HG03280 (cell line): ENCODE measurements around the gene ADAP2.
A peak's percentile ranks its signal among the peaks of the same experiment; 100 is the strongest.
"Not testable (repeated sequence)": the region's sequence is repeated elsewhere in the genome, so short reads cannot be mapped to it uniquely, and the experiment has no call there.

Source experiments
- ATAC-seq: cut with Tn5 transposase; IDR thresholded peaks from one replicate; pipeline ENCODE4 v1.9.1; 2021; ENCODE audit warnings: mild to moderate bottlenecking, moderate library complexity; ENCODE audit not compliant: unreplicated experiment

Gene ADAP2

GRCh38 chr17:30969989-30970830, 48.5 kb downstream of the ADAP2 start:
- no peak for ATAC-seq

GRCh38 chr17:30970831-30971567, 49.3 kb downstream of the ADAP2 start, which contains the start of gene RNF135:
RNF135 (plus strand) TSS chr17:30971039; CDS start chr17:30971074, 35 bp downstream.
- ATAC-seq, result peak; percentile 73

GRCh38 chr17:30975042-30975820, 53.5 kb downstream of the ADAP2 start:
- ATAC-seq, result no peak

- ATAC-seq, result not testable (repeated sequence)
These were observed 58.2 kb downstream of the ADAP2 start for GRCh38 chr17:30979919-30980318.

GRCh38 chr17:30981531-30982519, 60.1 kb downstream of the ADAP2 start:
- no peak for ATAC-seq

GRCh38 chr17:30982855-30983254, 61.1 kb downstream of the ADAP2 start:
- no peak for ATAC-seq

GRCh38 chr17:30990458-30990857, 68.7 kb downstream of the ADAP2 start:
- no peak for ATAC-seq

GRCh38 chr17:30992551-30992950, 70.8 kb downstream of the ADAP2 start:
- ATAC-seq, result no peak

- ATAC-seq, result no peak
These were observed 73.6 kb downstream of the ADAP2 start for GRCh38 chr17:30995347-30995746.

GRCh38 chr17:30996486-30996885, 74.7 kb downstream of the ADAP2 start:
- ATAC-seq, result no peak

GRCh38 chr17:30997270-30997669, 75.5 kb downstream of the ADAP2 start:
- no peak for ATAC-seq

GRCh38 chr17:30997842-30998241, 76.1 kb downstream of the ADAP2 start:
- ATAC-seq, result no peak

- no peak for ATAC-seq
These were observed 80.3 kb downstream of the ADAP2 start for GRCh38 chr17:31002047-31002446.

GRCh38 chr17:31003225-31003866, 81.6 kb downstream of the ADAP2 start:
- ATAC-seq, result no peak

GRCh38 chr17:31004160-31004559, 82.4 kb downstream of the ADAP2 start:
- ATAC-seq, result no peak

GRCh38 chr17:31007695-31008373, 86.1 kb downstream of the ADAP2 start:
- ATAC-seq, result no peak

GRCh38 chr17:31008374-31009041, 86.8 kb downstream of the ADAP2 start:
- peak; percentile 57 for ATAC-seq
